Adrenal gland (tissue), 12 donors: ENCODE data around the gene CLASP1. TPM values are rescaled to one million over a fixed set of nuclear protein-coding genes. Genes with fewer than 3 reads are reported as not detected.

Experiments
- DNase-seq, 7 donors: peaks; one replicate each; pipeline ENCODE4 v3.0.0-alpha.2; 2019 to 2020
- H3K27ac ChIP-seq, 5 donors: fragments of 200-600 bp; sonication (generic) in 4 of 5; 1 replicate in 3 of 5; 2 replicates in 2 of 5; pipeline versions ENCODE4 v1.5.1 to v1.8.0; 2016 to 2020; ENCODE audit warnings: mild to moderate bottlenecking in 1 of 5
- H3K27me3 ChIP-seq: fragments of 200-600 bp; 2 replicates; pipeline ENCODE4 v1.8.0; 2021
- H3K36me3 ChIP-seq, 2 donors: fragments of 200-600 bp; replicated peaks in 1 of 2; 1 replicate in 1 of 2; 2 replicates in 1 of 2; pipeline versions ENCODE4 v1.5.1 to v1.8.0; 2018 to 2022
- H3K4me1 ChIP-seq, 2 donors: fragments of 200-600 bp; replicated peaks in 1 of 2; 1 replicate in 1 of 2; 2 replicates in 1 of 2; pipeline versions ENCODE4 v1.5.1 to v1.8.0; 2018 to 2021
- H3K4me3 ChIP-seq, 4 donors: fragments of 200-600 bp; sonication (generic) in 3 of 4; one replicate each; pipeline ENCODE4 v1.5.1; 2016 to 2018
- H3K9me3 ChIP-seq, 3 donors: fragments of 200-600 bp; sonication (generic) in 1 of 3; replicated peaks in 1 of 3; 1 replicate in 2 of 3; 2 replicates in 1 of 3; pipeline versions ENCODE4 v1.5.1 to v1.8.0; 2016 to 2021
- CTCF ChIP-seq, 6 experiments: fragments of 450-650 bp in 4 of 6; fragments of 200-600 bp in 2 of 6; sonication (generic) in 1 of 6; IDR thresholded peaks; 1 replicate in 5 of 6; 2 replicates in 1 of 6; pipeline versions ENCODE4 v1.5.1 to v1.8.0; 2016 to 2021; ENCODE audit warnings: antibody characterized with exemption in 6 of 6, mild to moderate bottlenecking in 2 of 6, moderate library complexity in 1 of 6
- POLR2A ChIP-seq, 2 donors: fragments of 450-650 bp; IDR thresholded peaks; one replicate each; pipeline ENCODE4 v1.6.1; 2017; ENCODE audit warnings: antibody characterized with exemption in 2 of 2, mild to moderate bottlenecking in 2 of 2, moderate library complexity in 1 of 2
- WGBS, 4 donors: extraction: QIAGEN DNeasy Blood & Tissue Kit in 2 of 4; methylation state at CpG; one replicate each; pipeline versions ENCODE4 v1.1.5 to v1.1.7; 2013 to 2017; 5-methylcytosine and 5-hydroxymethylcytosine counted together
- intact Hi-C, 2 donors: fragments of 100-400 bp; cut with DNase I; formaldehyde crosslinking; loops; one replicate each; pipeline versions ENCODE4 v1.14.1 to v1.15.0; 2022 to 2023
- polyA plus RNA-seq, 3 donors: library from polyadenylated mRNA; stranded (reverse); fragments of 200-250 nt in 2 of 3; fragments of 350-450 nt in 1 of 3; fragmentation: Illumina TruSeq in 1 of 3; extraction: RNeasy Lipid Tissue Mini Kit (QIAGEN cat#74804) in 1 of 3; gene quantifications; one replicate each; pipeline ENCODE4 v1.2.3, GENCODE V29; 2013 to 2014
- total RNA-seq, 9 donors: library from RNA; depleted of rRNA in 4 of 9; stranded (reverse); fragments of >200 nt in 4 of 9; fragments of 120-200 nt in 1 of 9; fragmentation: NEBNext Ultra II Directional in 1 of 9; extraction: Animal tissue kit (Norgen Biotek cat#: 25700) in 1 of 9; gene quantifications; one replicate each; pipeline versions ENCODE4 v1.1.0 to v1.2.4, GENCODE V29; 2013 to 2023
- donor health status: healthy with polysubstance abuse.
- donor health status: Bipolar disorder and iron deficiency.
- donor health status: DM: yes; HTN: yes; CAD: no.
- donor health status: DM: no; HTN: no; CAD: no.
- donor health status: DM: no; HTN: no; CAD: no.
- donor health status: DM: yes; HTN: yes; CAD: no.

Gene CLASP1
- total and polyA plus RNA-seq, 12 donors, result 14.9 to 66.1 (median 53.4) TPM

- Histone ChIP-seq H3K27me3 (no peaks in the 10 kb centered on the region), H3K27ac (no peak overlapping the region), H3K9me3 (no peaks in the 10 kb centered on the region), H3K4me3 (no peak overlapping the region), H3K36me3 (peaks cover 0 to 54% of the 10 kb centered on the region in 2 donors), H3K4me1 (peaks cover 6 to 9% of the 10 kb centered on the region in 2 donors)
- WGBS, 4 donors, result 77 to 86% (median 82%) methylated on average over 4 to 6 of the region's 6 CpGs
- DNase-seq, result no peak
- TF ChIP-seq POLR2A (IDR thresholded peaks at IDR 0.05), result no peak
- TF ChIP-seq CTCF (IDR thresholded peaks at IDR 0.05), result no peak
- intact Hi-C loops, result loop anchor here in 1 of 2 donors (10.0 kb wide), 1 partner anchor 115 kb away; no protein-coding TSS in a partner anchor
These were observed 129.3 kb downstream of the CLASP1 start for GRCh38 chr2:121519732-121520640.

- no peaks in the 10 kb centered on the region for H3K27me3 ChIP-seq
- H3K4me1 ChIP-seq, result peaks cover 0 to 1% of the 10 kb centered on the region in 2 donors
- WGBS, 4 donors, result 81 to 82% (median 82%) methylated on average over 1 of the region's 1 CpG
- intact Hi-C loops, result no loop called here
- H3K27ac ChIP-seq, result no peak overlapping the region
- H3K4me3 ChIP-seq, result no peak overlapping the region
- no peaks in the 10 kb centered on the region for H3K9me3 ChIP-seq
- H3K36me3 ChIP-seq, result peaks cover 0 to 59% of the 10 kb centered on the region in 2 donors
- no peak for DNase-seq
- TF ChIP-seq CTCF (IDR thresholded peaks at IDR 0.05), result no peak
- TF ChIP-seq POLR2A (IDR thresholded peaks at IDR 0.05), result no peak
These were observed 130.1 kb downstream of the CLASP1 start for GRCh38 chr2:121519153-121519552.

DNA sequence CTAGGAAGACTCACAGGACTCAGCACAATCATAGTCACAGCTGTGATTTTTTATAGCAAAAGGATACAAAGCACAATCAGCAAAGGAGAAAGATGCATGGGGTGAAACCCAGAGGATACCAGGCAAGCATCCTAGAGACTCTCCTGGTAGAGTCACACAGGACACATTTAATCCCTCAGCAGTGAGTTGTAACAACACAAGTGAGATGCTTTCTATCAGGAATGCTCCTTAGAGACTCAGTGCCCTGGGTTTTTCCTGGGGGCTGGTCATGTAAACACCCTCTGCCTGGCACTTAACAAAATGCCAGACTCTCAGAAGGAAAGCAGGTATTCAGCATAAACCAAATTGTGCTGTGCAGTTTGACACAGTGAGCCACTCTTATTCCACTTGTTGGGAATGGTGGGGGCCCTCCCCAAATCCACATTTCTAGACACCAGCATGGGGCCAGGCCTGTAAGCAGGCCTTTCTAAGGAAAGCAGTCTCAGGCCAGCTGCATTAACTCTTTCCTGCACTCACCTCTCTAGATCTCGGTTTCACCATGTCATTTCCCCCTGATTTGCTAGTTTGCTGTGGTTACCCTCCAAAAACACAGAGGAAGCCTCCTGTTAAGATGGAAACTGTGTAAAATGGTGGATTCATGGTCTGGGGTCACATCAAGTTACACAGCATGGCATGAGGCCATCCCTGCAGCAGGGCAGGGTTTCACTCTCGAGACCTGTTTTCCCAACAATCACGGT, 135.5 kb downstream of the CLASP1 start:
- H3K36me3 ChIP-seq, result peaks cover 0 to 29% of the 10 kb centered on the region in 2 donors

More for the DNA sequence above, 135.5 kb downstream of the CLASP1 start:
- DNase-seq, result no peak
- no peak overlapping the region for H3K27ac ChIP-seq
- 94 to 98% (median 95%) methylated on average over 3 of the region's 3 CpGs for WGBS, 4 donors
- no peaks in the 10 kb centered on the region for H3K9me3 ChIP-seq
- H3K4me1 ChIP-seq, result peaks cover 0 to 5% of the 10 kb centered on the region in 2 donors
- intact Hi-C loops, result no loop called here
- TF ChIP-seq CTCF (IDR thresholded peaks at IDR 0.05) (no peak), POLR2A (IDR thresholded peaks at IDR 0.05) (no peak)
- H3K4me3 ChIP-seq, result no peak overlapping the region
- no peaks in the 10 kb centered on the region for H3K27me3 ChIP-seq
